OCI-M2 (cell line): ENCODE results near the gene HYAL1.
"Not testable (repeated sequence)": the region's sequence is repeated elsewhere in the genome, so short reads cannot be mapped to it uniquely, and the experiment has no call there.

Experiments used
- DNase-seq: peaks from one replicate; lab custom pipeline; 2025; ENCODE audit not compliant: unreplicated experiment; lab: John Stamatoyannopoulos, UW

HYAL1 gene

DNA sequence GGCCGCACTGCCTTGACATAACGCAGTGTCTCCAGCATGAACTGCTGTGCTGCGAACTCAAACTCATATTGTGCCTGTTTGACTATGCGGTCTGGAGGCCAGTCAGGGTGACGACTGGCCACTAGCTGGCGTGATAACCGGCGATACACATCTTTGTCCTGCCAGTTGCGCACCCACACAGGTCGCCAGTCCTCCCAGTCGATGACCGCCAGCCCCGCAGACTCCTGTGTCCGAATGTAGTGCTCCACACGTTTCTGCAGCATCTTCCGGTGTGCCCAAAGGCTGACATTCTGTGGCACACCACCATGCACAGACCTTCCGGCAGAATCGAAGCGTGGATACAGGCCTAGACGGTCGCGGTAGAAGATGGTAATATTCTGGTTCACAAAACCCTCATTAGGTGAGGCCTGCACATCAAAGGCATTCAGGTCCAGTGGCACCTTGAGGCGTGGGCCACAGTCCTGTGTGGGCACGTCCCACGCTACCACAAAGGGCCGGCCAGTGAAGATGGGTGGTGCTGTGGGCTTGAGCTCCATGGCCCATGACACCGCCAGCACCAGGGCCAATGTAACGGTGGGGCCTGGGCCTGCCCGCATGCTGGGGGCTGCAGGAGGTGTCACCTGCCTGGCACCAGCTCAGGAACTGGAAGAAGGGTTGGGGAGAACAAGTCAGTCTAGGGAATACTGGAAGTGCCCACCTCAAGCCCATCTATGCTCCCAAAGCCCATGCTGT is 16.7 kb upstream of the HYAL1 start:
- no peak for DNase-seq

GRCh38 chr3:50319181-50319893 is 16.0 kb upstream of the HYAL1 start:
- DNase-seq = no peak

DNA sequence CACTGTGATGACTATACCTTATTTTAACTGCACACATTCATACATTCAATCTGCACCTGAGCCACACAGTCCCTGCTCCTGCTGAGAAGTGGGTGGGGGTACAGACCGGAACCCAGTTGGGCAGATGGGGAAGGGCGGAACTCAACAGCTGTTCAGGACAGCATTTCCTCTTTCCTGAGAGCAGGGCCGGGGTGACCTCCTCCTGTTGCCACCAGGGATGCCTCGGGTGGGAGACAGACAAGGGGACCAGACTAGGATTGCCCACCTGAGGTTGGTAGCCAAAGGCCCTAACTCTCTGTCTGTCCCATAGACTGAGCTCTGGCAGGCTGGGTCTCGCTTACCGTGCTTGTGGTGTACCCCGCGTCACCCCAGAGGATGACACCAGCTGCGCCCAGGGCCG is 15.2 kb upstream of the HYAL1 start:
- no peak for DNase-seq

DNA sequence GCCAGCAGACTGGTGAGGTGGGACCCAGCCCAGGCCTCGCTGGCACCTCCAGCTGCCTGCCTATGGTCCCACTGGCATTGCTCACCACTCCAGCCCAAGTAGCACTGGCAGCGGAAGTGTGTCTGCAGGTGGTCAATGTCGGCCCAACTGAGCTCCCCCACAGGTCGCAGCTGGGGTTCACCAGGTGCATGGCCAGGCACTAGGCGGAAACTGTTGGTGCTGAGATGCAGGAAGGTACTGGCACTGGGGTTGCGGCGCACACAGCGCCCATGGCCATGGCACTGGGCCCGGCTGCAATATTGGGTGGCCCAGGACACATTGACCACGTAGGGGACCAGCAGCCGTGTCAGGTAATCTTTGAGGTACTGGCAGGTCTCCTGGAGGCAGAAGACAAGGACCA is 14.8 kb upstream of the HYAL1 start:
- no peak for DNase-seq

DNA sequence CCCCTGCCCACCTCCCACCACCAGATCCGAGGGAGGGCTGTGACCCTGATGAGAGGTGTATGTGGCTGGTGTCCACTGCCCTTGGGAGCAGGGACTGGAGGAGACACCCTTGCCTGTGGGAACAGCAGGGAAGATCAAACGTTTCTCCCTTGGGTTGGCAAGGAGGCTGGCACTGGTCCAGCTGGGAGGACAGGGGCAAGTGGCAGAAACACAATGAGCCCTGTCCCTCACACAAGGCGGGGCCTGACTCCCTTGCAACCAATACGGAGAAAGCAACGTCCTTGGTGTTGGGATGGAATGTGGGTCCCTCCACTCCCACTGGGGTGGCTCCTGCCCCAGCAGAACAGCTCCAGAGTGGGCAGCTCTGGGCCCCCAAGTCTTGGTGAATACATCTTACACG is 13.9 kb upstream of the HYAL1 start:
- DNase-seq = no peak

DNA sequence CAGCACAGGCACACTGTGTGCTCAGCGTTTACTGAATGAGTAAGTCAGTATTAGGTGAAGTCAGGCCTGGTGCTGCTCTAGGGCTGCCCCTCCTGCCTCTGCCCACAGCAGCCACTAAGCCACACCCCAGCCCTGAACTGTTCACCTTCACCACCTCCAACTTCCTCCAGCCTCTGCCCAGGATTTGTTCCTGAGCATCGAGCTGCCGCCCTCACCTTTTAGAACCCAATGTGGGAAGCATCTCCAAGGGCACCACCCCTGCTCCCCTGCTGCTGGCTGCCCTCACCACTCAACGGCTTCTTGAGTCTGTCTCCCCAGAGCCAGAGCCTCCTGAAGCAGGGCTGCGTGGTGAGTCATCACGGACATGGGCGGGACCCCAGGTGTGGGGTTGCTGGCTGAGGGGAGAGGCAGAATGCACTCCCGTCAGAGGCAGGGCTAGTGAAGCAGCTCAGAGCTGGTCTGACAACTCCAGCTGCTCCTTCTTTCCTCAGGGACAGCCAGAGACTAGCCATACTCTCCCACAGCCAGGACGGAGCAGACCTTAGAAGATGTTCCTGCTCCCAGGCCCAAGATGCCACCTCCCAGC is 13.4 kb upstream of the HYAL1 start:
- no peak for DNase-seq

DNA sequence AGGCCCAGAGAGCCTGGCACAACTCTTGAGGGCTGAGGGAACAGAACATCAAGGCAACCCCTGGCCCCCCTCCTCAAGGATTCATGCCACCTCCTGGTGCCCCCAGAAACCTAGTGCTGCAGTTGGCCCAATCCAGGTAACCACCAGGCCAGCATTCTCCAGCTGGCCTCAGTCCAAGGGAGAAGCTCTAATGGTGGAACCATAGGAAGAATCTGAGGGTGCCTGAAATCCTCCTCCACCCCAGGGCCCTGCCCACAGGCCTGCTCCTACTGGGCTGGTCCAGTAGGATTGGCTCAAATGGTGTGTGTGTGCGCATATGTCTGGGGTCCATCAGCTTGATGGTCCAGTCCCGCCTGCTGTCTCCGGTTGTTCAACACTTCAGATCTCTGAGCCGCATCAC is 11.4 kb upstream of the HYAL1 start:
- no peak for DNase-seq

DNA sequence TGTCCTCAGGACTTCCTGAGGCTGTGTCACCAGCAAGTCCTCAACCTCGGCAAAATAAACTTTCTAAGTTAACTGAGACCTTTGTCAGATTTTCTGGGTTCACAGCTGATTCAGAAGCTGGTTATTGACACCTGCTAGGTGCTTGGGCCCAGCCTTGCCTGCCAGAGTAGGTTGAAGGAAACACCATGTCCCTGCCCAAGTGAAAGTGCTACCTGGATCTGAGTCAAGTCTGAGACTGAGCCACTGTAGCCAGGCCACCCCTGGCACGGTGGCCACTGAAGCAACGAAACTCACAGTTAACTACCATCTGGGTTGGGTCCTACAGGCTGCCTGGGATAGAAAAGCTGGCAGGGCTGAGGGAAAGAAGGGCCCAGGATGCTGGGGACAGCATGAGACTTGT is 11.0 kb upstream of the HYAL1 start:
- DNase-seq = no peak

DNA sequence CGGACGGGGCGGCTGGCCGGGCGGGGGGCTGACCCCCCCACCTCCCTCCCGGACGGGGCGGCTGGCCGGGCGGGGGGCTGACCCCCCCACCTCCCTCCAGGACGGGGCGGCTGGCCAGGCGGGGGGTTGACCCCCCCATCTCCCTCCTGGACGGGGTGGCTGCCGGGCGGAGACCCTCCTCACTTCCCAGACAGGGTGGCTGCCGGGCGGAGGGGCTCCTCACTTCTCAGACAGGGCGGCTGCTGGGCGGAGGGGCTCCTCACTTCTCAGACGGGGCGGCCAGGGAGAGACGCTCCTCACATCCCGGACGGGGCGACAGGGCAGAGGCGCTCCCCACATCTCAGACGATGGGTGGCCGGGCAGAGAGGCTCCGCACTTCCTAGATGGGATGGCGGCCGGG is 8.7 kb upstream of the HYAL1 start:
- DNase-seq = not testable (repeated sequence)

DNA sequence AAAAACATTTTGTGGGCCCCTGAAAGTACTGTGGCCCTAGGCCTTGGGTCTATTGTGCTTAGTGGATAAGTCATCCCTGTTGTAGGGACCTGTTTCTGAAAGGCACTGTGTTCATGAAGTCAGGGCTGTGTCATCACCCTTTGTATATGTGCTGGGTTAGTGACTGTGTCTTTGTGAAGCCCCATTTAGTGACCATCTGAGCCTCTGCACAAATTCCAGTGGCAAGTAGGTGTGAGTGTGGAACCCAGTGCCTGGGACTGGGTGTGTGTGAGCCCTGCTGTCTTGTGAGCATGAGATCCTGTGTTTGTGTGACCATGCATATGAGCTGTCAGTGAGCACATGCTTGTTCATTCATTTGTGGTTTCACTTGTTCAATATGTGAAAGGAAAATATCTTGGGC is 1.2 kb upstream of the HYAL1 start:
- DNase-seq = no peak

DNA sequence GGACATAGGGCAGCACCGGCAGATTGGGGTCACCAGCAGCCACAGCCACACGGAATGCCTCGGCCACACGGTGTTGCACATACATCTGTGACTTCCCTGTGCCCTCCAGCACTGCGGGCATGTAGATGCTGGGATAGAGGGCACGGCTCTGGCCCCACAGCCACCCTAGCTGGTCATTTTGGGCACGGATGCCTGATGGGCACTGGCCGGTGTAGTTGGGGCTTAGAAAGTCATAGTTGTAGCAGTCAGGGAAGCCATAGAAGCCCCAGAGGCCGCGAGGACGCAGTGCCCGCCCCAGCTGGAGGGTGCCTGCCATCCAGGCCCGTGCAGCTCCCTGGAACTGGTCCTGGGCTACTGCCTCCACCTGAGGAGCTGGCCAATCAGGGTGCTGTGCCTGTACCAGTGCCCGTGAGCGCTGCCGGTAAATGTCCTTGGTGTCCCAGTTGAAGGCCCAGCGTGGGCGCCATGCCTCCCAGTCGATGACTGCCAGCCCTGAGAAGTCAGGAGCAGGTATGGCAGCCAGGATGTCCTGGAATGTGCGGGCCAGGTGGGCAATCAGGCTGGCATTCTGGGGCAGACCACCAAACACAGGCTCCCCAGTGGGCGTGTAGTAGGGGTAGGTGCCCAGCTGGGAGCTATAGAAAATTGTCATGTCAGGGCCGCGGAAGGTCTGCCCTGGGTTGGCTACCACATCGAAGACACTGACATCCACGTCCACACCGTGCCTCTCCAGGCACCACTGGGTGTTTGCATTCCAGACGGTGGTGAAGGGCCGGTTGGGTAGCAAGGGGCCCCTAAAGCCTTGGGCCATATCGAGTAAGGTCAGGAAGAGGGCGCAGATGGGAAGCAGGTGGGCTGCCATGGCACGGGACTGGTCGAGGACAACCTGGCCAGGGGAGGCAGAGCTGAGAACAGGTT is 1.0 kb downstream of the HYAL1 start:
- no peak for DNase-seq

GRCh38 chr3:50300681-50301254 is 2.6 kb downstream of the HYAL1 start:
- no peak for DNase-seq

DNA sequence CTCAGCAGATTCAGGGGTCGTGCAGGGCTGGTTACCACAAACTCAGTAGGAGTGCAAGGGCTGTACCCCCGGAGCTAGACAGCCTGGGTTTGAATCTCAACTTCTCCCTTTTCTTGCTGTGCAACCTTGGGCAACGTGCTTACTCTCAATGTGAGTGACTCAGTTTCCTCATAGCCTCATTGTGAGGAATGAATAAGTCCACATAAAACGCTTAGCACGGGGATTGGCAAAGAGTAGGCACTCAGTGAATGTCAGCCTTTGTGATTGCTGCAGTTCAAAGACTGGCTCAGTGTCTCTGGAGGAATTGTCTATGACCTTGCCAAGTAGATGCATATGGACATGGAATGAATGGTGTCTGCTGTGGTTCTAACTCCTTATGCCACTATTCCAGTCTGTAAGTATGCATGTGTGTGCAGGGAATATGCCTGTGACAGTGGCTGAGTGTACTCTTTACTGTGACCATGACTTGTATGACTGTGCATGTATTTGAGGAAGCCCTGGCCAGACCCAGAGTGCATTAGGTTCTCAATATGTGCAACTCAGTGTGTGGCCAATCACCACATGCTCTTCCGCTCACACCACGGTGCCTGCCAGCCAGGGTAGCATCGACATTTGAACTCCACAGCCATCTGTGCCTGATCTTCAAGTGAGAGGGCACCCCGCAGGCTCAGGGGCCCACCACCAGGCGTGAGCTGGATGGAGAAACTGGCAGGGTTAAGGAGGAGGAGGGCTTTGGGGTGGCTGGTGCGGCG is 3.3 kb downstream of the HYAL1 start:
- no peak for DNase-seq

DNA sequence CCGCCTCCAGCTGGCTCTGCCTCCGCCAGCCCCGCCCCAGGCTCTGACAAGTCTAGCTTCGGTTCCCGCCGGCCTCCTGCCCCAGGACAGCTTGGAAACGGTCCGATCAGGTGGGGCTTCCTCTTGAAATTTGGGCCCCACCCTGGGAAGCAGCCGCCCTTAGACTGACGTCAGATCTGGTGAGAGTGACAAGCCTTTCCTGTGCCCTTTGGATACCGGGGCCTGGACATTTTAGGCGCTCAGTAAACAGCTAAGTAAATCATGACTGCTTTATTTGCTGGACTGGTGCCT is 3.8 kb downstream of the HYAL1 start:
- no peak for DNase-seq

DNA sequence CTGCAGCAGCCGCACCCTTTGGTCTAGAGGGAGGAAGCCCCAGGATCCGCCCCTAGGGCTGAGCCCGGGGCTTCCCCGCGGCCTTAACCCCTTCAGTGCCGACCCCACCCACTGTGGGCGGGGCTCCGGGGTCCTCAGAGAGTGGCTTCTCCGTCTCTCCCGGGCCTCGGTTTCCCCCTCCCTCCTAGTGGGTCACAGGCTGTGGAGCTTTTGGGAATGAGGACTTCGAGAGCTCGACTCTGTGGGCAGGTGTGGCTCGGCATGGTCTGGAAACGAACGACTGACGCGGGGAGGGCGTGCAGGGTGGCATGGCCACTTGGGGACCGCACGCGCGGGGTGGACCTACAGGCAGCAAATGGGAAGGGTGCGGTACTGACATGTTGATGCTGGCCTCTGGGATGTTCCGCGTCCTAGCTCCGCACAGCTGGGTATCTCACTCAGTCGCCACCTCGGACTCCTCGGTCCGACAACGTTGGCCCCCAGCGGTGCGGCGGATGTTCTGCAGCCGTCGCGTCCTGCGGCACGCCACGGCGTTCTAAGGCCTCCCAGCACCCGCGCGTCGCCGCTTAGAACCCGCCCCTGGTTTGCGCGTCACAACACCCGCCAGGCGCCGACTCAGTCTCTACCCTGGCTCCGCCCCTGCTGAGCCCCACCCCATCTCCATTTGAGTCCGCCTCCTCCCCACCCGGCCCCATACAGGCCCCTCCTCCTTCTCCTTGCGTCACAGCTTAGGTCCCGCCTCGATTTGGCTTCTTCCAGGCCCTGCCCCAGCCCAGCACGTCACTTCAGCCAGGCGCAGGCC is 4.3 kb downstream of the HYAL1 start, which contains the start of the genes HYAL3 and NAA80:
TSS of gene HYAL3 (minus strand) at position 570 of the 802 bp plus-strand sequence. CDS start 3,803 bp downstream, outside the sequence.
TSS of gene NAA80 (minus strand) at position 570 of the 802 bp plus-strand sequence. CDS start 1,942 bp downstream, outside the sequence.
- DNase-seq = peak; percentile 79

DNA sequence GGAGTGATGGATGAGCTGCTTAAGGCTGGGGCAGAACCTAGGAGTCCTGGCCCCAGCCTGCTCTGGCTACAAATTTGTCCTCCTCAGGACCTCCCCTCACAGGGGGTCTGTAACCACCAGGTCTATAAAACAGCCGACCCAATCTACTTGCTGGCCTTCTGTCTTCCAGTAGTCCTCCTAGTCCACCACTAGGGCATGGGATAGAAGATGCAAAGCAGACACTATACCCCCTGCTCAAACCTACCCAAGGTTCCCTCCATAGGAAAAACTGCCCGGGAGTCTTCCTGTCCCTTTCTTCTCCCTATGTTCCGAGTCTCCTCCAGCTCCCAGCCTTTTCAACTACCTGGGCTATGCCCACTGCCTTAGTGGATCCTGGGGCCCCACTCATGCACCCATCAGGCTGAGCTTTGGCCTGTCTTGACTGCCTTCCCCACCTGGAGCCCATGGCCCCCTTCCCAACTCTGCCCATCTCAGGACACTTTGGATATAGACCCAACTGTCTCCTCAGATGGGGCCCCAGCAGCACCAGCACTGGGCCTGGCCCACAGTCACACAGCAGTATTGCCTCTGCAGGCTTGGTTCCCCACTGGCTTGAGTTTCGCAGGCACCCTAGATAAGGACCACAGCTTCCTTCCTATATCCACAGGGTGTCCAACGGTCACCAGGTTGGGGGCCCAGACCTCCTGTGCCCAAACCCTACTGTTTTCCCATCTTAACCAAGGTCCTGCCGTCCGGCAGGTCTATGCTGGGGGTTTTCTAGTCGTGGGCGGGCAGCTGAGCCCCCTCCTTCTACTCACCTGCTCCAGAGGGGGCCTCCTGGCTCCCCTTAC is 5.3 kb downstream of the HYAL1 start:
- no peak for DNase-seq

DNA sequence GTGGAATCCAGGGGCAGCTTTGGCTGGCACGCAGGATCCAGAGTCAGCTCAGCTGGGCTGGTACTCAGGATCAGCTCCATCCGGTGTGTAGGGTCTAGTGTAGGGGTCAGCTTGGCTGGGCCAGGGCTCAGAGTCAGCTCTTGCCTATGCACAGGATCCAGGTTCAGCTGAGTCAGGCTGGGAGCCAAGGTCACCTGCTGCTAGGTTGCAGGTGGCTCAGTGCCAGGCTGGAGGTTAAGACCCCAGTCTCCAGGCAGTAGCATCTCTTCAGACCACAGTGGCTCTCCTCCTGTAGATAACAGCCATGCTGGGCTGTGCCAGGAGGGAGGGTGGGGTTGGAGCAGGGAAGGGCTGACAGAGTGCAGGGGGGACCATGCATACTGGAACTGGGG is 6.0 kb downstream of the HYAL1 start:
- no peak for DNase-seq

- no peak for DNase-seq
These were observed 6.5 kb downstream of the HYAL1 start for GRCh38 chr3:50296721-50297383.
